GM18520 (cell line): Measurements from ENCODE around the gene ADGRG3.

Source experiments
- ATAC-seq: cut with Tn5 transposase; IDR thresholded peaks from one replicate; pipeline ENCODE4 v1.9.1; 2021; ENCODE audit not compliant: unreplicated experiment

ADGRG3 gene

DNA sequence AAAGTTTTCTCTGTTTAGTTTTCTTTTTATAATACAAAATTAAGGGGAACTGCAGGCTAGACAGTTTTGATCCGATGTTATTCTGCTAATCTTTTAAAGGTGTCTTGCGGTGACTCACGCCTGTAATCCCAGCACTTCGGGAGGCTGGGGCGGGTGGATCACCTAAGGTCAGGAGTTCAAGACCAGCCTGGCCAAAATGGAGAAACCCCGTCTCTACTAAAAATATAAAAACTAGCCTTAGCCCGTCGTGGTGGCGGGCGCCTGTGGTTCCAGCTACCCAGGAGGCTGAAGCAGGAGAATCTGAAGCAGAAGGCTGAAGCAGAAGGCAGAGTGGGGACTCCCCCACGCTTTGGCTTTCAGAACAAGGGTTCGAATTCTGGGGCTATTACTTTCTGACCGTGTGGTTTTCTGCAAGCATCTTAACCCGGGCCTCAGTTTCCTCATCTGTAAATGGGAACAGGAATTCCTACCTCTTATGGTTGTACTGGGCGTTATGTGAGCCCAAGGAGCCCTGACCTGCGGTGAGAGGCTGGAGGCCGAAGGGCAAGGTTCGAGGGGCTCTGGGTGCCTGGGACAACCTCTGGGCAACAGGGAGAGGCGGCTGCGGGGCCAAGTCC lies 66.3 kb downstream of the ADGRG3 start:
- ATAC-seq: no peak

DNA sequence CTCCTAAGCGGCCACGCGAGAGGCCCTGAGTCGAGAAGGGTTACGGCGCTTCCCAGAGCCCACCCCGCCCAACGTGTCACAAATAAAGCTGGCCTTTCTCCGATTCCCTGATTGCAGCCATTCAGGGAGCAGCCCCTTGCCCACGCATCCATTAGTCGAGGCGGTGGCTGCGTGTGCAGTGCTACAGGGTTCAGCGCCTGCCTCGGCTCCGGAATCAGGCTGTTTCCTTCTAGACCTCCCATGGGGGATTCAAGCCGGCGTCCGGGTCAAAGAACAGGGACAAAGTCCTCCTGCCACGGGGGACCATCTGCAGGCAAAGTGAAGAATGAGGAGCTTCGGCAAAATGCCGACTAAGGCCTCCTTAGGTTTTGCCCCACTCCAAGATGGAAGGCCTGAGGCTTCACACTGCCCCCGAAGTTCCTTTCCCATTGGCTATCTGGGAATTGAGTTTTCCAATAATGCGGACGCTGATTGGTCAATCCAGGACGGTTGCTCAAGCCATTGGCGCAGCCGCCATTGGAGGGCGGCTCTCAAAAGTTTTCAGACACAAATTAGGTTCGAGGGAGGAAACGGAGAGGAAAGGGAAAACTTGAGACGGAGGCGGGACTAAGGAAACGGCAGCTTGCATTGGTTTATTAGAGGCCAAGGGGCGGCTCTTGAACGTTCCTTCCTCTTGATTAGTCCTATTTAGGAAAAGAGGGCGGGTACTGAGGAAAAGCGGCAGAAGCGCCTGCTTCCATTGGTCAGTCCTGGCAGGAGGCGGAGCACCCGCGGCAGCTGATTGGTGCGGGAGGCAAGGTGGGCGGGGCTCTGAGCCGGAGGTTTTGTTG lies 67.0 kb downstream of the ADGRG3 start:
- ATAC-seq: peak; percentile 88

DNA sequence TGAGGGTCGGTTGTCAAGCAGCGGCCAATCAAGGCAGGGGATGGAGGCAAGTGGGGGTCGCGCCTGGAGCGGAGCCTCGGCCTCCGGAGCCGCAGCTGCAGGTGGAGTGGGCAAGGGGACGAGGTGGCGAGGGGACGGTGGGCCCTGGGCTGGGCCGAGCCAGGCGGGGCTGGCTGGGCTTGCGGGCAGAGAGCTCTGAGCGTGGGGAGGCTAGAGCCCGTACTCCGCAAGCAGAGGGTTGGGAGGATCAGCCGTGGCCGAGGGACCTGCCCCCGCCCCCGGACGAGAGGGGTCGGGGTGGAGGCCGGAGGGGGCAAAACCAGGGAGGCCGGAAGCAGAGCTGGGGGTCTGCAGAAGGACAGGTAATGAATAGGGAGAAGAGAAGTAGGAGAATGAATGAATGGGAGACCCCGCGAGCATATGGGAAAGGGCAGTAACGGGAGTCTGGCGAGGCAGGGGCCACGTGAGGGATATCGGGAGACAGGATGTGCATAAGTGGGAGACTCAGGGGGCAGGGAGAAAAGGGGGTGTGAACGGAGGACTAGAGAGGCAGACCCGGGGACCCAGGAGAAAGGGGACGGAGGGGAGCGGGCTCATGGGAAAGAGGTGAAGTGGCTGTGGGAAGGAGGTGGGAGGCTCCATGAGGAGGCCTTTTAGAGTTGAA lies 67.8 kb downstream of the ADGRG3 start, which contains the start of gene KATNB1:
KATNB1 (plus strand) TSS at position 16 of the 664 bp plus-strand sequence. CDS start 1,474 bp downstream, outside the sequence.
- ATAC-seq: no peak

DNA sequence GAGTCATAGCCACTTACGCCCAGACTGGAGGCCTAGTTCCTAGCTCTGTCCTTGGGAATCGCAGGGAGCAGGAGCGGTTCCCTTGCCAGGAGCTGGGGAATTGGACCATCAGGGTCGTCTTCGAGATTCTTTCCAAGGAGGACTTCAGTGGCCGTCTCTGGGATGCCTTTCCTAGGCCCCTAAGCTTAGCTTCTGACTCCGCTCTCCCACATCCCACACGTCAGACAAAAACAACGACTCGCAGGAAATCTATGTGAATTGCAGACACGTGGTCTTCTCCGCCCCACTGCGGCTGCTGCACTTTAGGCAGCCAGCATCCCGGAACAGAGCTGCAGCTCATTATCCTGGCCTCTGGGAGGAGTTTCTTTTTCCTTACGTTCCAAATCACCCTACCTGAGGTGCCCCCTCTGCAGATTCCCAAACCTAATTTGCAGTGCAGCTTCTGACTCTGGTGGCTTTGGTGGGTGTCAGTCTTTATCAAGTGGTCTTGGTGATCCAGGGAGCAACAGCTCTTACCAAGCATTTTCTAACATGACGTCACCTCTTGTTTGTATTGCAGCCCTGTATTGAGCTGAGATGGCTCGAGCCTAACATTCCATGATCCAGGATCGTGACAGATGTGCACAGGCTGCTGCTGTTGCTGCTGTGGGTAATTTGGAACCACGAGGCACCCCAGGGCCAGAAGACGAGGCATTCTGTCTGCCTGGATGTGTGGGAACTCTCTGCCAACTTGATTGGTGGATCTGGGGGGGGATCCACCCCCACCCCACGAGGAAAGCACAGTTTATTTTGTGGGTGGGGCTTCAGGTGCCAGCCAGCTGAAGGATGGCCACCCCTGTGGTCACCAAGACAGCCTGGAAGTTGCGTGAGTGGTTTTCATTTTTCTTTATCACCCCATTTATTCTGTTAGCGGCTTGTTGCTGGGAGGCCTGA lies 68.6 kb downstream of the ADGRG3 start:
- no peak for ATAC-seq

DNA sequence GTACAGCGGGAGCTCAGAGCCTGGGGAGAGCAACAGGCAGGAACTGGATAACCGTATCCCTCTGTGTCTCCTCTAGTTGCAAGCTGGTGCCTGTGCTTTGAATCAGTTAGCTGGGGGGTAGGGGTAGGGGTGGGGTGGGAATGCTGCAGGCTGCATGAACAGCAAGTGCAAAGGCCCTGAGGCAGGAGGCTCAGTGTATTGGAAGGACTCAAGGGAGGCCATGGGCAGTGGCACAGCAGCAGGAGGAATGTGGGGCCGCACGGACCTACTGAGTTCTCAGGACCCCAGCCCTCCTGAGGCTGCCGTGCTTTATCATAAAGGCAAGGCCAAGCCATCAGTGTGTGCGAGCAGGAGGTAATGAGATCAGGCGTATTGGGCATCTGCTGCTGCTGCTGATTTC lies 70.7 kb downstream of the ADGRG3 start:
- no peak for ATAC-seq
